SK-N-SH treated with all-trans-retinoic acid at 6 μM for 48 hours (cell line): ENCODE measurements around the gene CYP27C1.

Source experiments
- ATAC-seq: fragments of 200-7000 bp; cut with Tn5 transposase; 3 replicates; pipeline ENCODE4 v1.9.1; 2020; ENCODE audit warnings: mild to moderate bottlenecking, moderate library complexity
- ARNTL ChIP-seq: fragments of 450-650 bp; formaldehyde crosslinking; IDR thresholded peaks from 2 replicates; pipeline ENCODE4 v1.5.0; 2020; ENCODE audit warnings: low read depth, mild to moderate bottlenecking, moderate library complexity, borderline replicate concordance
- BACH2 ChIP-seq: fragments of 250-450 bp; sonication (Bioruptor Pico); IDR thresholded peaks from 2 replicates; pipeline ENCODE4 v1.9.0; 2021; ENCODE audit warnings: mild to moderate bottlenecking, borderline replicate concordance
- CREB5 ChIP-seq: fragments of 250-450 bp; sonication (Bioruptor Pico); IDR thresholded peaks from 2 replicates; pipeline ENCODE4 v1.5.1; 2020; ENCODE audit warnings: low read depth, mild to moderate bottlenecking, moderate library complexity
- CSDC2 ChIP-seq: fragments of 250-450 bp; sonication (Bioruptor Pico); IDR thresholded peaks from 2 replicates; pipeline ENCODE4 v1.5.0; 2020; ENCODE audit warnings: mild to moderate bottlenecking, moderate library complexity
- CSRNP3 ChIP-seq: fragments of 250-450 bp; sonication (Bioruptor Pico); IDR thresholded peaks from 2 replicates; pipeline ENCODE4 v1.5.1; 2021; ENCODE audit warnings: mild to moderate bottlenecking, moderate library complexity
- GLIS3 ChIP-seq: fragments of 250-450 bp; sonication (Bioruptor Pico); IDR thresholded peaks from 2 replicates; pipeline ENCODE4 v1.5.0; 2020; ENCODE audit warnings: mild to moderate bottlenecking, moderate library complexity
- ISL1 ChIP-seq: fragments of 250-450 bp; sonication (Bioruptor Pico); IDR thresholded peaks from 2 replicates; pipeline ENCODE4 v2.1.2; 2022; ENCODE audit warnings: mild to moderate bottlenecking, moderate library complexity
- OSR1 ChIP-seq: fragments of 250-450 bp; sonication (Bioruptor Pico); IDR thresholded peaks from 2 replicates; pipeline ENCODE4 v1.8.0; 2022; ENCODE audit warnings: moderate library complexity, mild to moderate bottlenecking, inconsistent platforms
- PATZ1 ChIP-seq: fragments of 250-450 bp; sonication (Bioruptor Pico); IDR thresholded peaks from 2 replicates; pipeline ENCODE4 v1.8.0; 2020; ENCODE audit warnings: mild to moderate bottlenecking, moderate library complexity, borderline replicate concordance
- POU6F1 ChIP-seq: fragments of 250-450 bp; sonication (Bioruptor Pico); IDR thresholded peaks from 2 replicates; pipeline ENCODE4 v1.8.0; 2021; ENCODE audit warnings: low read depth, mild to moderate bottlenecking, moderate library complexity, borderline replicate concordance
- PPARA ChIP-seq: fragments of 250-450 bp; sonication (Bioruptor Pico); IDR thresholded peaks from 2 replicates; pipeline ENCODE4 v1.5.0; 2020; ENCODE audit warnings: mild to moderate bottlenecking, borderline replicate concordance
- TOX ChIP-seq: fragments of 250-450 bp; sonication (Bioruptor Pico); IDR thresholded peaks from 2 replicates; pipeline ENCODE4 v1.8.0; 2021; ENCODE audit warnings: mild to moderate bottlenecking, moderate library complexity, borderline replicate concordance
- TSHZ2 ChIP-seq: fragments of 250-450 bp; sonication (Bioruptor Pico); IDR thresholded peaks from 2 replicates; pipeline ENCODE4 v1.5.0; 2020; ENCODE audit warnings: mild to moderate bottlenecking, moderate library complexity
- ZC3H10 ChIP-seq: fragments of 250-450 bp; sonication (Bioruptor Pico); IDR thresholded peaks from 2 replicates; pipeline ENCODE4 v1.5.1; 2021; ENCODE audit warnings: mild to moderate bottlenecking, moderate library complexity
- ZFP3 ChIP-seq: fragments of 250-450 bp; sonication (Bioruptor Pico); IDR thresholded peaks from 2 replicates; pipeline ENCODE4 v1.5.0; 2020; ENCODE audit warnings: mild to moderate bottlenecking, moderate library complexity
- ZNF565 ChIP-seq: fragments of 450-650 bp; formaldehyde crosslinking; conservative IDR thresholded peaks from 2 replicates; pipeline ENCODE4 v1.5.0; 2020; ENCODE audit warnings: low read depth, mild to moderate bottlenecking, moderate library complexity
- ZNF70 ChIP-seq: fragments of 450-650 bp; formaldehyde crosslinking; IDR thresholded peaks from 2 replicates; pipeline ENCODE4 v1.5.0; 2020; ENCODE audit warnings: mild to moderate bottlenecking, moderate library complexity
- ZNF8 ChIP-seq: fragments of 450-650 bp; formaldehyde crosslinking; IDR thresholded peaks from 2 replicates; pipeline ENCODE4 v1.5.0; 2020; ENCODE audit warnings: mild to moderate bottlenecking, moderate library complexity

Gene CYP27C1

DNA sequence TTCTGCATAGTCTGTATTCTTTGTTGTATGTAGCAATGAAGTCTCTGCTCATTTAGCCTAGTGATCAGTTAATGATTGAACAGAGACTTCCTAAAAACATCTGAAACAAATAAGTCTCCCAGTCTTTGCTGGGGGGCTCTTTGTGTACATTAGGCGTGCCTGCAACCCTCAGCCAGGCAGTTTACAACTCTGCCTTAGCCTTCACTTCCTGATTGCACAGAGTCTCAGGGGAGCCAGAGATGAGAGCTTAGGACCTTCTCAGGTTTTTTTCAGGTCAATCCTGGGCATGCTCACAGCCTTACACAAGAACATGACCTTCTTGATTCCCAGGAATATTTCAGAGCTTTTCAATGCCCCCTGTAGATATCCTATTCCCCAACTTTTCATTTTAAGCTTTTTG, 69.1 kb downstream of the CYP27C1 start (continued):
- TF ChIP-seq CSRNP3 (CRISPR knock-in tag), result no peak
- TF ChIP-seq TOX (CRISPR knock-in tag), result no peak
- TF ChIP-seq ZFP3 (CRISPR knock-in tag), result no peak
- no peak for TF ChIP-seq ZNF565 (CRISPR knock-in tag)
- TF ChIP-seq OSR1, result no peak
- no peak for TF ChIP-seq ZNF8 (CRISPR knock-in tag)
- no peak for TF ChIP-seq BACH2 (CRISPR knock-in tag)
- TF ChIP-seq PPARA (CRISPR knock-in tag), result no peak
- TF ChIP-seq CSDC2 (CRISPR knock-in tag), result no peak
- no peak for TF ChIP-seq CREB5
- no peak for TF ChIP-seq PATZ1 (CRISPR knock-in tag)
- TF ChIP-seq ARNTL (CRISPR knock-in tag), result no peak

DNA sequence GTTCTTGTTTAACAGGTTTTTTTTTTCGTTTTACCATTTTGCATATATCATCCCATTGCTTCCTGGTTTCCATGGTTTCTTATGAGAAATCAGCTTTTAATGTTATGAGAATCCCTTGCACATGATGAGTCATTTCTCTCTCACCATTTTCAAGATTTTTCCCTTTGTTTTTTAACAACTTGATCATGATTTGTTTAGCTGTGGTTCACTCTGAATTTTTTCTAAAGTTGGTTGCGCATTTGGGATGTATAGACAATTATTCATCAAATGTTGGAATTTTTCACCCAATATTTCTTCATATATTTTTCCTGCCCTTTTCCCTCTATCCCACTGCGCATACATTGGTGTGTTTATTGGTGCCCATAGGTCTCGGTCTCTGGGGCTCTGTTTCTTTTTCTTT, 70.7 kb downstream of the CYP27C1 start:
- peak; percentile 32 for ATAC-seq
- TF ChIP-seq TSHZ2 (CRISPR knock-in tag), result no peak

GRCh38 chr2:127146820-127147502, 73.1 kb downstream of the CYP27C1 start:
- TF ChIP-seq PPARA (CRISPR knock-in tag) (no peak), BACH2 (CRISPR knock-in tag) (no peak), ARNTL (CRISPR knock-in tag) (no peak), CSDC2 (CRISPR knock-in tag) (no peak), TSHZ2 (CRISPR knock-in tag) (no peak), CSRNP3 (CRISPR knock-in tag) (no peak), POU6F1 (no peak), GLIS3 (CRISPR knock-in tag) (no peak), ZNF70 (CRISPR knock-in tag) (no peak), PATZ1 (CRISPR knock-in tag) (no peak), ZFP3 (CRISPR knock-in tag) (no peak), TOX (CRISPR knock-in tag) (no peak), ZNF565 (CRISPR knock-in tag) (no peak), OSR1 (no peak), ZNF8 (CRISPR knock-in tag) (no peak), ISL1 (CRISPR knock-in tag) (no peak), ZC3H10 (CRISPR knock-in tag) (no peak)
- no peak for ATAC-seq
